SK-N-SH treated with all-trans-retinoic acid at 6 μM for 48 hours (cell line): Measurements from ENCODE around the gene KCNA3.

Experiments used
- RARB ChIP-seq: fragments of 250-450 bp; sonication (Bioruptor Pico); IDR thresholded peaks from 2 replicates; pipeline ENCODE4 v1.8.0; 2021; ENCODE audit warnings: mild to moderate bottlenecking, moderate library complexity
- ZFP3 ChIP-seq: fragments of 250-450 bp; sonication (Bioruptor Pico); IDR thresholded peaks from 2 replicates; pipeline ENCODE4 v1.5.0; 2020; ENCODE audit warnings: mild to moderate bottlenecking, moderate library complexity

GRCh38 chr1:110667776-110668175 lies 7.0 kb downstream of the KCNA3 start:
- TF ChIP-seq ZFP3 (CRISPR knock-in tag) (no peak), RARB (CRISPR knock-in tag) (no peak)
